MCF 10A (cell line): ENCODE measurements around the gene AGBL1. TPM values are rescaled to one million over a fixed set of nuclear protein-coding genes. Genes with fewer than 3 reads are reported as not detected.

Experiments
- BruUV-seq: library from RNA; stranded (reverse); fragments of 400-500 nt; replicated peaks from 2 replicates; lab custom pipeline; 2021; lab: Mats Ljungman, UMichigan
- CTCF ChIA-PET: fragments of 300-600 bp; sonication (Branson Sonifier 250); formaldehyde crosslinking; extraction: SDS; loops from one replicate; lab custom pipeline; 2021; ENCODE audit warnings: antibody characterized with exemption, inconsistent platforms; lab: Yijun Ruan, JAX
- POLR2A ChIA-PET: fragments of 300-600, 350-650 bp; sonication (Branson Sonifier 250); formaldehyde crosslinking; extraction: SDS; loops from one replicate; lab custom pipeline; 2020; ENCODE audit warnings: antibody characterized with exemption, inconsistent platforms; lab: Yijun Ruan, JAX
- DNase-seq: peaks from one replicate; pipeline ENCODE4 v3.0.0-alpha.2; 2018; ENCODE audit not compliant: unreplicated experiment
- H3K27ac Mint-ChIP-seq: one replicate; pipeline ENCODE4 v1.8.0; 2022; ENCODE audit warnings: mild to moderate bottlenecking, low read depth, mixed read lengths; ENCODE audit not compliant: unreplicated experiment
- H3K27me3 Mint-ChIP-seq: one replicate; pipeline ENCODE4 v1.8.0; 2022; ENCODE audit warnings: mixed read lengths; ENCODE audit not compliant: insufficient read depth, unreplicated experiment
- H3K36me3 Mint-ChIP-seq: one replicate; pipeline ENCODE4 v1.8.0; 2022; ENCODE audit warnings: mild to moderate bottlenecking, moderate library complexity, mixed read lengths; ENCODE audit not compliant: insufficient read depth, unreplicated experiment
- H3K4me1 Mint-ChIP-seq: one replicate; pipeline ENCODE4 v1.8.0; 2022; ENCODE audit warnings: mixed read lengths; ENCODE audit not compliant: insufficient read depth, unreplicated experiment
- H3K4me3 Mint-ChIP-seq: one replicate; pipeline ENCODE4 v1.8.0; 2022; ENCODE audit warnings: mild to moderate bottlenecking, moderate library complexity, mixed read lengths; ENCODE audit not compliant: unreplicated experiment
- H3K9me3 Mint-ChIP-seq: one replicate; pipeline ENCODE4 v1.8.0; 2022; ENCODE audit warnings: mixed read lengths; ENCODE audit not compliant: unreplicated experiment
- intact Hi-C: fragments of 100-400 bp; cut with micrococcal nuclease; formaldehyde crosslinking; loops from 2 replicates; pipeline ENCODE4 v1.14.1; 2022
- total RNA-seq: library from RNA; stranded (reverse); gene quantifications from 2 replicates; pipeline ENCODE4 v1.2.3, GENCODE V29; 2022
- TF ChIP-seq, protein P1 (sequence below): fragments of 200-600 bp; IDR thresholded peaks from one replicate; pipeline ENCODE4 v1.8.0; 2022; ENCODE audit warnings: antibody characterized with exemption, mild to moderate bottlenecking; ENCODE audit not compliant: unreplicated experiment

Gene AGBL1
- total RNA-seq, 1 experiment from 2014 or later: not detected

DNA sequence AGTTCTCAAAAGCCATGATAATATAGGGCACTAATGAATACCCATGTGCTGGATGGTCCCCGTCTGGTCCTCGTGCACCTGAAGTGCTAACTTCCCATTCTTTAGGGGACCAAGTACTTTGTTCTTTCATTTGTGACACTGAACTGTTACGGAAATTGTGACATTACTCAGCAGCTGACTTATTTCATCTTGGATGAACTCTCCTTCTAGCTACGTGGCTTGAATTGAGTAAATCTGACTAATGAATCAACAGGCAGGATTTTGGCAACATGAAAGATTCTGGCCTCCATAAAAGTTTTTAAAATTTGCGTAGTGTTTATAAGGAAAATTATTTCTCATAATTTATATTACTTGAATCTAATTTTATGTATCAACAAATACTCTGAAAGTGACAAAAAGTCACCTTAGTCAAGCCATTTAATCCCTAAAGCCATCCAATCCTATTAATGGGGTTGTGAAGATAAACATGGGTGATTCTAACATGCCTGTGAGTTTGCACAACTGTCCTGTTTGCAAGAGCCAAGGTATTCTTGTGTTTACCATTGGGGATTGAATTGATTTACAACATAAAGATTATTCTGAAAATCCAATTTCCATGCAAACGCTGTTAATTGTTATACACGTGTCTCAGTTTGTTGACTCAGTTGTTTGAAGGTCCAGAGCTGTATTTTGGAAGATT is 119.9 kb downstream of the AGBL1 start:
- POLR2A ChIA-PET: no interaction called here
- Mint-ChIP-seq H3K4me3 (no peak overlapping the region), H3K36me3 (no peaks in the 10 kb centered on the region), H3K27me3 (no peaks in the 10 kb centered on the region), H3K27ac (no peak overlapping the region), H3K9me3 (no peaks in the 10 kb centered on the region), H3K4me1 (no peaks in the 10 kb centered on the region)
- CTCF ChIA-PET: no interaction called here
- TF ChIP-seq, protein P1, sequence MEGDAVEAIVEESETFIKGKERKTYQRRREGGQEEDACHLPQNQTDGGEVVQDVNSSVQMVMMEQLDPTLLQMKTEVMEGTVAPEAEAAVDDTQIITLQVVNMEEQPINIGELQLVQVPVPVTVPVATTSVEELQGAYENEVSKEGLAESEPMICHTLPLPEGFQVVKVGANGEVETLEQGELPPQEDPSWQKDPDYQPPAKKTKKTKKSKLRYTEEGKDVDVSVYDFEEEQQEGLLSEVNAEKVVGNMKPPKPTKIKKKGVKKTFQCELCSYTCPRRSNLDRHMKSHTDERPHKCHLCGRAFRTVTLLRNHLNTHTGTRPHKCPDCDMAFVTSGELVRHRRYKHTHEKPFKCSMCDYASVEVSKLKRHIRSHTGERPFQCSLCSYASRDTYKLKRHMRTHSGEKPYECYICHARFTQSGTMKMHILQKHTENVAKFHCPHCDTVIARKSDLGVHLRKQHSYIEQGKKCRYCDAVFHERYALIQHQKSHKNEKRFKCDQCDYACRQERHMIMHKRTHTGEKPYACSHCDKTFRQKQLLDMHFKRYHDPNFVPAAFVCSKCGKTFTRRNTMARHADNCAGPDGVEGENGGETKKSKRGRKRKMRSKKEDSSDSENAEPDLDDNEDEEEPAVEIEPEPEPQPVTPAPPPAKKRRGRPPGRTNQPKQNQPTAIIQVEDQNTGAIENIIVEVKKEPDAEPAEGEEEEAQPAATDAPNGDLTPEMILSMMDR: no peak
- no peak for DNase-seq
- BruUV-seq: no TSS peak
- intact Hi-C loops: no loop called here

DNA sequence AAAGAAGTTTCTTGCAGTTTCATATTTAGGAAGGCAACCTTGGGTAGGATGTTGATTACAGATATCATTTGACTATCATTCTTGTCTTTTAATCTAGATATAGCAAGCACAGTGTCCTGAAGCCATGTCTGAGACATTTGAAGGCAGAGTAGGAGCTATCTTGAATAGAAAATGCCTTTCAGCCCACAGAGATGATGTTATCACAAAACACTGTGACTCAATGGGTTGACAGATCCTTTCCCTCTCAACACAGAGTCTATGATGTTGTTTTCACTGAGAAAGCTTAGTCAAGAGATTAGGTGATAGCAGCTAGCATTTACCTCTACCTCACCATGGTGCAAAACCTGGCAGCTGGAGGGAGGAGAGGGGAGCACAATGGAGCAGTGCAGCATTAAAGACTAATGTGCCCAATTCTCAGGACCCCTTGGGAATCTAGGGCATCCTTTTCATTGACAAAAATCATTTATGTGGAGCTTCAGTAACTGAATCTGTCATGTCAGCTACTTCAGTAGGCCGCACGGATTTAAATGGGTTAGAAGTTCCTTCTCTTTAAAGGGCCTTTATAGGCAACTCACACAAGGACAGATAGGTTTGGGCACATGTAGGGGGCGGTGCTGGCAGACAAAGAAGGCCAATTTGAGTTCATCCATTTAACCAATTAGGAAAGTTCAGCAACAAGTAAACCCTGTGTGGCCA is 121.8 kb downstream of the AGBL1 start:
- no peak for DNase-seq
- no peaks in the 10 kb centered on the region for H3K36me3 Mint-ChIP-seq
- no TSS peak for BruUV-seq
- ChIA-PET CTCF (no interaction called here), POLR2A (no interaction called here)
- no peak overlapping the region for H3K4me3 Mint-ChIP-seq
- intact Hi-C loops: no loop called here
- no peaks in the 10 kb centered on the region for H3K27me3 Mint-ChIP-seq
- no peak overlapping the region for H3K27ac Mint-ChIP-seq
- H3K9me3 Mint-ChIP-seq: no peaks in the 10 kb centered on the region
- TF ChIP-seq, protein P1: no peak
- H3K4me1 Mint-ChIP-seq: no peaks in the 10 kb centered on the region

DNA sequence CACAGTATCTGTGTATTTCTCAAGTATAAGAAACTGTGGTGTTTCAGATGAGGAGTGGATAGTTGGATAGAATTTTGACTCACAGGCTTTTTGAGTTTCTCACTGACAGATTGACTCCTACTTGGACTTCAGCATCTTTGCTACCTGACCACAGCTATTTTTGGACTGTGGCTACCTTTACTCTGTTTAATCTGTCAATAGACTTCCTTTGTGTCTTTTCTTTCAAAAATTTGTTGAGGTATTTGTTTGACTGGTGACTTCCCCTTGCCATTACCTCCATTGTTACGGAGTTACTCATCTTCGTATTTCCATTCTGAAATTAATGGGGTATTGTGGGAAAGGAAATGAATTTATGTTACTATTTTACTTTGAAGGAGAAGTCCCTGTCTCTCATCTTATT is 123.8 kb downstream of the AGBL1 start:
- ChIA-PET POLR2A (interaction anchor here (0.6 to 1.3 kb wide), 2 partner anchors 14 to 248 kb away, joined by 3 read pairs; no protein-coding TSS in a partner anchor), CTCF (no interaction called here)
- H3K9me3 Mint-ChIP-seq: no peaks in the 10 kb centered on the region
- no peak overlapping the region for H3K27ac Mint-ChIP-seq
- DNase-seq: no peak
- peaks cover 2% of the 10 kb centered on the region for H3K27me3 Mint-ChIP-seq
- TF ChIP-seq, protein P1: no peak
- intact Hi-C loops: no loop called here
- H3K4me3 Mint-ChIP-seq: no peak overlapping the region
- no peaks in the 10 kb centered on the region for H3K36me3 Mint-ChIP-seq
- no TSS peak for BruUV-seq
- no peaks in the 10 kb centered on the region for H3K4me1 Mint-ChIP-seq

DNA sequence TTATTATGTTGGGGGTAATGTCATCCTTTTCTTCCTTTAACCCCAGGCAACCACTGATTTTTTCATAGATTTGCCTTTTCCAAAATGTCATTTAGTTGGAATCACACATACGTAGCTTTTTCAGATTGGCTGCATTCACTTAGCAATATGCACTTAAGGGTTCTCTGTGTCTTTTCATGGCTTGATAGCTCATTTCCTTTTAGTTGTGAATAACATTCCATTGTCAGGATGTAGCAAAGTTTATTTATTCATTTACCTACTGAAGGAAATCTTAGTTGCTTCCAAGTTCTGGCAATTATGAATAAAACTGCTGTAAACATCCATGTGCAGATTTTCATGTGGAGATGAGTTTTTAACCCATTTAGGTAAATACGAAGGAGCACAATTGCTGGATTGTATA is 125.4 kb downstream of the AGBL1 start:
- H3K4me1 Mint-ChIP-seq: no peaks in the 10 kb centered on the region
- no peaks in the 10 kb centered on the region for H3K36me3 Mint-ChIP-seq
- no TSS peak for BruUV-seq
- no peaks in the 10 kb centered on the region for H3K9me3 Mint-ChIP-seq
- no peak overlapping the region for H3K27ac Mint-ChIP-seq
- CTCF ChIA-PET: interaction anchor here (0.7 kb wide), 1 partner anchor 29 kb away, joined by 3 read pairs; no protein-coding TSS in a partner anchor
- DNase-seq: no peak
- H3K4me3 Mint-ChIP-seq: no peak overlapping the region
- POLR2A ChIA-PET: no interaction called here
- peaks cover 17% of the 10 kb centered on the region for H3K27me3 Mint-ChIP-seq
- TF ChIP-seq, protein P1: no peak
- intact Hi-C loops: no loop called here
